ENCODE data around the gene MXD1.

MXD1 gene

GRCh38 chr2:69975853-69976462 is 61.0 kb downstream of the MXD1 start:
- DNase-seq (ENCODE audit: low read depth in 4 of 4, low spot score in 1 of 4) = no peak

GRCh38 chr2:69977186-69977585 is 62.3 kb downstream of the MXD1 start:
- no peak for DNase-seq (ENCODE audit: low read depth in 4 of 4, low spot score in 1 of 4)

DNA sequence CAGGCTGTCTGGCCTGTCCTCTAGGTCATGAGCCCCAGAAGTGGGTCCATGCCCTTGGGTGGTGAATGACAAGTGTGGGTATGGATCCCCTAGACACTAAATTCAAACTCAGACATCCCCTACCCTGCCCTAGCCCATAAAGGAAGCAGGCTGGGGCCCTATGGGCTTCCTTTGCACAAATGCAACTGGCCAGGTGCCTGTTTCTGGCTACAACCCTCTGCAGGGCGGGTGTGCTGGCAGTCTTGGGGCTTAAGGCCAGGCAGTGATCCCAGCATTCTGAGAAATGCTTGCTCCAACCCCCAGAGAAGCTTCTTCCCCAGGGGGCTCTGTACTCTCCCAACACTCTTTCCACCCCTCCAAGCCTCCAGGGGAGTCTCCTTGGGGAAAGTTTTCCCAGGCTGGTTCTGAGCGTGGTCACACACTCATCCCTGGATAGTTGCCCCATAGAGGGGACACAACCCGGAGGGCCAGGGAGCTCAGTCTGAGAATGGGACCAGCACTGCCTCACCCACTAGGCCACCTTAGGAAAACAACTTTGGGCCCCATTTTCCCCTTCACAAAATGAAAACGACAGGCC is 63.1 kb downstream of the MXD1 start:
- no peak for DNase-seq (ENCODE audit: low read depth in 4 of 4, low spot score in 1 of 4)

- no peak for DNase-seq (ENCODE audit: low read depth in 4 of 4, low spot score in 1 of 4)
Measured at GRCh38 chr2:69979902-69980807, 65.2 kb downstream of the MXD1 start.

DNA sequence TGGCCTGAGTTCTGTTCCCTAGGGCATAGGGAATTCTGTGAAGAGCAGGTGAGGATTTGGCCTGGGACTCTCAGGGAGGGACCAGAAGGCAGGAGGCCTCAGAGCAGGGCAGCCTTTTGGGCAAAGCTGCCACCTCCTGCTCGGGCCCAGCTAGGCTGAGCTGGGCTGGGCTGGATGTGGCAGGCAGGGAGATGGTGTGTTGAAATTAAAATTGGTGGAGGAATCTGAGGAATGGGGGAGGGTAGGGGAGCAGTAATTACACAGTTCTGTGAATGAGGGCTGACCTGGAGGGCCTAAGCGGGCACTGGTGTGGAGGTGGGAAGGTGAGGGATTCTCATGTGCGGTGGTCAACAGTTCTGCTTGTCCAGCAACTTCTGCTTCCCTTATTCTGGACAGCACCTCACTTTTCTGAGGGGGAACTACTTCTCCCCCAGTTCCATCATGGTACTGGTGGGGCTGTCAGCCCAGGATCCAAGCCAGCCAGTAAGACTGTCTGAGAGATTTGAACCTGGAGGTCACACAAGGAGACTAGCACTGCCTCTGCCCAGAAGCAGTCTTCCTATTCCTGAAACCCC is 68.6 kb downstream of the MXD1 start:
- DNase-seq (ENCODE audit: low read depth in 4 of 4, low spot score in 1 of 4) = no peak

DNA sequence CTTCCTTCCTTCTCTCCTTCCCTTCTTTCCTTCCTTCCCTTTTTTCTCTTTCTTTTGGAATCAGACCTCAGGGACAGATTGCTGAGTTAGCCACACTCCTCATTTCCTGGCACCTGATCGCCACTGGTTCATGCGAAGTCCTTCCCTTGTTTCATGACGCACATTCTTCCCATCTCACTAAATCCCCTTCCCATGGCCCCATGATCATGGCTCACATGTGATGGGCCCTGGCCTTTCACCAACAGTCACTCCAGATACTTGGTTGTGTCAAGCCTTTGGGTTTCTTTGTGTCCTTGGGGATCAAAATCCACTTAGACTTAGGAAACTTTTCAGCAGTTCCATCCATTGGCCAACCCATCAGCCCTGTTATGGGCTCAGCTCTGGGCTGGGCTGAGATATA is 70.3 kb downstream of the MXD1 start:
- no peak for DNase-seq (ENCODE audit: low read depth in 4 of 4, low spot score in 1 of 4)

- no peak for DNase-seq (ENCODE audit: low read depth in 4 of 4, low spot score in 1 of 4)
Measured at GRCh38 chr2:69985688-69986087, 70.8 kb downstream of the MXD1 start.

GRCh38 chr2:69986691-69987090 is 71.8 kb downstream of the MXD1 start:
- DNase-seq (ENCODE audit: low read depth in 4 of 4, low spot score in 1 of 4) = no peak

DNA sequence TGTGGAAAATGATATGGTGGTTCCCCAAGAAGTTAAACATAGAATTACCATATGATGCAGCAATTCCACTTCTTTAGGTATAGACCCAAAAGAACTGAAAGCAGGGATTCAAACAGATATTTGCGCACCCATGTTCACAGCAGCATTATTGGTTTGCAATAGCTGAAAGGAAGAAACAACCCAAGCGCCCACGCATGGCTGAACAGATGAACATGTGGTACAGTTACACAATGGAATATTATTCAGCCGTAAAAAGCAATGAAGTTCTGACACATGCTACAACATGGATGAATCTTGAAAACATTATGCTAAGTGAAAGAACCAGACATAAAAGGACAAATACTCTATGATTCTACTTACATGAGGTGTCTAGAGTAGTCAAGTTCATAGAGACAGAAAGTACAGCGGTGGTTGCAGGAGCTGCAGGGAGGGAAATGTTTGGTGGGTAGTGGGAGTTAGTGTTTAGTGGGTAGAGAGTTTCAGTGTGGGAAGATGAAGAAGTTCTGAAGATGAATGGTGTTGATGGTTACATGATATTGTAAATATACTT is 73.3 kb downstream of the MXD1 start:
- no peak for DNase-seq (ENCODE audit: low read depth in 4 of 4, low spot score in 1 of 4)

DNA sequence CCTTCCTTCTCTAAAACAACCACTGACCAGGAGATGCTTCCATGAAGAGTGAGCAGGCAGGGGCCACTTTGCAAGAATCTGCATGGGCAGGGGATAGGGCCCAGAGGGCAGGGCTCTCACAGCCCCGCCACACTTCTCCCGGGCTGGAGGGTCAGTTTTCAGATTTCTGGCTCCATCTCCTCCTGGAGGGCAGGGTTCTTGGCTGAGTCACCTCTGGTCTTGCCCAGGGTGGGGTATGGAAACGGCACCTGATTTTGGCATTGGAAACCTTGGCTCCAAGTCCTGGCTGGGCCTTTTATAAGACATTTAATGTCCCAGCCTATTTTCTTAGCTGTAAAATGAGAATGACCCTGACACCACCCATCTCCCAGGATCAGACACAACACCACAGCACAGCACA is 74.1 kb downstream of the MXD1 start:
- no peak for DNase-seq (ENCODE audit: low read depth in 4 of 4, low spot score in 1 of 4)

GRCh38 chr2:69989441-69990105 is 74.7 kb downstream of the MXD1 start:
- DNase-seq (ENCODE audit: low read depth in 4 of 4, low spot score in 1 of 4) = no peak

Data from stimulated activated CD4-positive, alpha-beta T cell treated with anti-CD3 and anti-CD28 coated beads, Interleukin-1b, Interleukin-23, amount 100 ng/mL, for 24 hours (primary cell).